Erythroblast (primary cell): Measurements from ENCODE around the gene BRCA2.

Experiments used
- GATA1 ChIP-seq: IDR thresholded peaks from 2 replicates; pipeline ENCODE4 v1.6.1; 2011; ENCODE audit warnings: low read depth, mild to moderate bottlenecking, control low read depth, low read length, moderate library complexity
- POLR2A ChIP-seq: IDR thresholded peaks from 2 replicates; pipeline ENCODE4 v1.6.1; 2011; ENCODE audit warnings: mild to moderate bottlenecking, low read length

GRCh38 chr13:32384702-32385101 lies 69.4 kb downstream of the BRCA2 start:
- TF ChIP-seq POLR2A (no peak), GATA1 (no peak)
